ENCODE results near the gene SGCD.
"Not testable (repeated sequence)": the region's sequence is repeated elsewhere in the genome, so short reads cannot be mapped to it uniquely, and the experiment has no call there.

The SGCD gene

DNA sequence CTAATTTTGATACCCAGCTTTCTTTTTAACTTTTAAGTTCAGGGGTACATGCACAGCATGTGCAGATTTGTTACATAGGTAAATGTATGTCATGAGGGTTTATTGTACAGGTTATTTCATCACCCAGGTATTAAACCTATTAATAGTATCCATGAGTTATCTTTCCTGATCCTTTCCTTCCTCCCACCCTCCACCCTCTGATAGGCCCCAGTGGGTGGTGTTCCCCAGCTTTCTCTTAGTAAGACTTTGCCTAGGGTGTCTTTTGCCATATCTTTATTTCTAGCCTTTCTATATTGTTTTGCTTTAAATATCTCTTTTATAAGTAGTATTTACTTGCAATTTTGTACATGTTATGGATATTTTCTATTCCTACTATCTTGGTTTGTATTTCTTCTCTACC, 243.7 kb downstream of the SGCD start:
- DNase-seq (ENCODE audit: low spot score): no peak

DNA sequence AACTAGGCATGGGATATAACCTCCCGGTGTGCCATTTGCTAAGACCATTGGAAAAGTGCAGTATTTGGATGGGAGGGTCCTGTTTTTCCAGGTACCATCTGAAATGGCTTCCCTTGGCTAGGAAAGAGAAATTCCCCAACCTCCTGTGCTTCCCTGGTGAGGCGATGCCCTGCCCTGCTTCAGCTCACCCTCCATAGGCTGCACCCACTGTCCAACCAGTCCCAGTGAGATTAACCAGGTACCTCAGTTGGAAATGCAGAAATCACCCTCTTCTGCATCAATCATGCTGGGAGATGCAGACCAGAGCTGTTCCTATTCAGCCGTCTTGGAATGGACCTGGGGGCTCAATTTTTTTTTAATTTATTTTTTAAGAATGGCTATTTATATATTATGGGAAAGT, 254.8 kb downstream of the SGCD start:
- no peak for DNase-seq (ENCODE audit: low spot score)

- DNase-seq (ENCODE audit: low spot score): no peak
Measured at GRCh38 chr5:156582193-156582598, 255.2 kb downstream of the SGCD start.

DNA sequence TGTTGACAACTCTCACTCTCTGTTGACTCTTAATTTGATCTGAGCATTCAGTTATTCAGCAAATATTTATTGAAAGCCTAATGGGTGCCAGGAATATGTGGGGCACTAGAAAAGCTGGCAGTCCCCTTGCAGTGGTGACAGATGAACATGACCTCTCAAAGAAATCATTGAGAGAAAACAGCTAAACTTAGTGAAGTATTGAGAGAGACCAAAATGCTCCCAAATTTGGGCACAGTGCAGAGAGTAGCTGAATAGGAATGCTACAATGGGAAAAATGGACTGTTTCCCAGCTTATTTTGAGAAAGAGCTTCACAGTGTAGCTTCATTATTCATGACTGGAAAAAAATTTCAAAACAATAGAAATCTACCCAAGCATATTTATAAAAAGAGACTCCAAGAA, 257.9 kb downstream of the SGCD start:
- DNase-seq (ENCODE audit: low spot score): no peak

DNA sequence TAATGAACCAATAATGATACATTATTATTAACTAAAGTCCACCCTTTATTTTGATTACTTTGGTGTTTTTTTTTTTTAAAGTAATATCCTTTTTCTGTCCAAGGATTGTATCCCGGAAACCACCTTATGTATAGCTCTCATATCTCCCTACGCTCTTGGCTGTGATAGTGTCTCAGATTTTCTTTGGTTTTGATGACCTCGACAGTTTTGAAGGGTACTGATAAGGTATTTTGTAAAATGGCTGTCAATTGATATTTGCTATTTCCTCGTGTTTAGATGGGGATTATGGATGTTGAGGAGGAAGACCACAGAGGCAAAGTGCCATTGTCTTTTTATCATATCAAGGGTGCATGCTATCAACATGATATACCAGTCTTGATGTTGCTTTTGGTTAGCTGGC, 259.0 kb downstream of the SGCD start:
- DNase-seq (ENCODE audit: low spot score): no peak

DNA sequence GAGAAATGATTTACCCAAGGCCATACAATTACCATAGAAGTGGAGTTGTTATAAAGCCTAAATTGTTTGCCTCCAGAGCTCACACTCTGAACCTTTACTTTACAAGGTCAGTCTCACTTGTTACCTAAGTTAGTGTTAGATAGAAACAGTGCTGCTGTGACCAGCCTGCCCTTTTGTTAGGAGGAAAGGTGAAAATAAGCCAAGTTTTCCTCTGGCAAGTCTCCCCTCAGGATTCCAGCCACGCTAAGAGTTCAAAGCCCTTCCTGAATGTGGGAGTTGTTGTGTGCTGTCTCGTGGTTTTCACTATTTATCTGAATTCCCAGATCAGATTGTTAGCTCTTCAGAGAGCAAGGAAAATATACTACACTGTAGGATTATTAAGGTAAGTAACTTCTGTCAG, 260.0 kb downstream of the SGCD start:
- no peak for DNase-seq (ENCODE audit: low spot score)

- no peak for DNase-seq (ENCODE audit: low spot score)
Measured at GRCh38 chr5:156588306-156588705, 261.3 kb downstream of the SGCD start.

DNA sequence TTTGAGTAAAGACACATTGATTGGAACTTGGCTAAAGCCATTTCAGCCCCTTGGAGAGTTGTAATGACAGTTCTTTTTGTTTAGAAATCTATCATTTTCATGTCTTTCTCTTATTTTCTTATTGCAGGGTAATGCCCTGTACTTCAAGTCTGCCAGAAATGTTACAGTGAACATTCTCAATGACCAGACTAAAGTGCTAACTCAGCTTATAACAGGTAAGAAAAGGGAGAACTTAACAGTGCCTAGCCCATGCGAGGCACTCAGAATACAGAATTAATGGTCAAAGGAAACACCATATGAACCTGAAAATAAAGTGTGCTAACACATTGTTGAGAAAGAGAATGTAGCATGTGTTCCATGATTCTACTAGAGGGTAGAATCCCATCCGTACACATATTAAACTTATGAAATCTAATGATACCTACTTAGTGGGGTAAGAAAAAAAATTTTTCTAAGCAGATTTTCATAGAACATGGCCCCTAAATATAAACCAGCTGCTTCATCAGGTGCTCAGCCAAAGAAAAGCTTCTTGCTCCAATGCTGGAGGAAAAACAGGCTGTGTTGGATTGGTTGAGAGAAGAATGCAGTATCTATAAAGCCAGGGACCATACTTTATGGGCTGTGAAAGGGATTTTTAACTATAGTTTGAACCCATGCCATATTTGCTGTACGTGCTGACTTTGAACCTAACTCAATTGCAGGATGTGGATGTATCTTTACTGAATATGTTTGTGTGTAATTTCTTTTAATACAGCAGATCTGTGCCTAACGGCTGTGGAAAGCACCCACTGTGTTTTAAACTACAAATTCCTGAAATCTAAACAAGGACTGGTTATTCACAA, 262.4 kb downstream of the SGCD start:
- no peak for DNase-seq (ENCODE audit: low spot score)

DNA sequence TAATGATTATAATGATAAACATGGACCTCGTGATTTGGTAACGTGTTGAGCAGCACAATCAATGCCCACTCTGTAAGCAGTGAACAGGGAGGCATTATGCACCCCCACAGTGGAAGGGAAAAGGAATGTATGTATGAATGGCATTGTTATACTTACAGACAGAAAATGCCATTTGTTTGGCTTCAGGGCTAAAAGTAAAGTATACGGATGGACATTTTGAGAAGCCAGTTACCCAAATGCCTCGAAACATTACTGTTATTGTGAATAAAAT, 262.9 kb downstream of the SGCD start:
- DNase-seq (ENCODE audit: low spot score): no peak

GRCh38 chr5:156590978-156591377, 264.0 kb downstream of the SGCD start:
- DNase-seq (ENCODE audit: low spot score): no peak

DNA sequence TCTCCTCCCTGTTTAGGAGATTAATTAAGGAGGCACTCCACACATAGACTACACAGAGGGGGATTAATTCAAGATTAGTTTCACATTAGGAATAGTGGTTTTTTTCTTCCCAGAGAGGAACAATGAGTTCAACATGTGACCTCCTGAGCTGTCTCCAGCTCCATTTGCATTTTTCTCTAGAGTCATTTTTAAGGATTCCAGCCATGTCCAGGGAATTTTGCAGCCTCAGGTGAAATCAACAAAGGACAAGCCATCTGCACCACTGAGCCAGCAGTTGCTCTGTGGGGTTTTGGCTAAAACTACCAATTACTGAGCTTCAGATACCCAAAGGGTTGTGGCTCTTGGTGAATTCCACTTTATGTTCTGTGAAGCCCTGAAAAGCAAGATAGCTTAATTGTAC, 264.7 kb downstream of the SGCD start:
- no peak for DNase-seq (ENCODE audit: low spot score)

DNA sequence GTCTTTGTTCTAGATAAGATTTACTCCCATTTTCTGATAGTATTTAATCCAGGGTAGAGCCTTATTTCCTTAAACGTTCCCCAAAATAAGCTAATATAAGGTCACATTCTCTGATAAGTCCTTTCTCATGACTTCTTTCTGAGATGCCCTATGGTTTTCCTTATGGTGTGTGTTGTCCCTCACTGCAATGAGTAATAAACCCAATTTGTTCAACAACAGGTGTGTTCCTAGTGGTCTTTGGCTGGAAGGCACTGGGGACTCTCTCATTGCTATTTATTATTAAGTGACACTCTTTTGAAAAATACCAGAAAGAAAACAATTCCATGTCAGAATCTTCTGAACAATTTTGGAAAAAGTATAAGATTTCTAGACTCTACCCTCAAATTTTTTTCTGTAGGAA, 266.6 kb downstream of the SGCD start:
- no peak for DNase-seq (ENCODE audit: low spot score)

- no peak for DNase-seq (ENCODE audit: low spot score)
Measured at GRCh38 chr5:156594406-156594805, 267.4 kb downstream of the SGCD start.

DNA sequence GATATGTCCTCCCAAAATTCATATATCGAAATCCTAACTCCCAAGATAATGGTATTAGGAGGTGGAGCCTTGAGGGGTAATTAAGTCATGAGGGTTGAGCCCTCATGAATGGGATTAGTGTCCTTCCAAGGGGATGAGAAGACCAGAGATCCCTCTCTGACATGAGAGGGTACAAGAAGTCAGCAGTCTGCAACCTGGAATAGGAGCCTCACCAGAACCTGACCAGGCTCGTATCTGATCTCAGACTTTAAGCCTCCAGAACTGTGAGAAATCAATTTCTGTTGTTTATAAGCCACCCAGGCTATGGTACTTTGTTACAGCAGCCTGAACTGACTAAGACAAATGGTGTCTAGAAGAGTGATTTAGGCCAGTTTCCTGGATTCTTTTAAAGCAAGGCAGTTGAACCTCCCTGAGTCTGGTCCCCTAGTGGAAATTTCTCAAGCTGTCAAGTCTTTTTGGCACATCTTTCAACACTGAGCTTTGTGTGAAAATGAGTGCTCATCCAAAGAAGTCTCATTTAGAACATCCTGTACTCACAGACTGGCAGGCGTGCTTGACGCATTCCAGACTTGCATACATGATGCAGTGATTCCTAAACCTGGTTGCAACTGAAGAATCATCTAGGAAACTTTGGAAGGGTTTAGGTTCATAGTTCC, 268.3 kb downstream of the SGCD start:
- no peak for DNase-seq (ENCODE audit: low spot score)

GRCh38 chr5:156597276-156597675, 270.3 kb downstream of the SGCD start:
- DNase-seq (ENCODE audit: low spot score): no peak

DNA sequence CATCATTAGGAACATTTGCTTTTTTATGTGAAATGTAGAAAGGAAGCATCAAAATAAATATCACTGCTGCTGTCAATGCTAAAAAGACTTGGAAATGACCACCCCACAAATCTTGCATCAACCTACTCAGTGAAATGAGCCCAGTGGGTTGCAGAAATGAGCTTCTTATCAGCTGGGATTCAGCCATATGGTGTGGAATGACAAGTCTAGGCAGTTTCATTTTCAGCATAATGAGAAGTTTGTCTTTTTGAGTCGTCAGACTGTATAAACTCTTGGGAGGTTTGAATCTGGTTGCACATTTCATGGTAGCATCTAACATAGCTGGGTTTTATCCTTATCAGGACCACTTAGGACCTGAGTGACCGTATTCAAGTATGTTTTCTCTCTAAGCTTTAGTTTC, 272.0 kb downstream of the SGCD start:
- DNase-seq (ENCODE audit: low spot score): no peak

DNA sequence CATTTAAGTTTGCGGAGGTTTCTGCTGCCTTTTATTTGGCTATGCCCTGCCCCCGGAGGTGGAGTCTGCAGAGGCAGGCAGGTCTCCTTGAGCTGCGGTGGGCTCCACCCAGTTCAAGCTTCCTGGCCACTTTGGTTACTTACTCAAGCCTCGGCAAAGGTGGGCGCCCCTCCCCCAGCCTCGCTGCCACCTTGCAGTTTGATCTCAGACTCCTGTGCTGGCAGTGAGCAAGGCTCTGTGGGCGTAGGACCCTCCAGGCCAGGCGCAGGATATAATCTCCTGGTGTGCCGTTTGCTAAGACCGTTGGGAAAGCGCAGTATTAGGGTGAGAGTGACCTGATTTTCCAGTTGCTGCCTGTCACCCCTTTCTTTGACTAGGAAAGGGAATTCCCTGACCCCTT, 283.6 kb downstream of the SGCD start:
- DNase-seq (ENCODE audit: low spot score): not testable (repeated sequence)

DNA sequence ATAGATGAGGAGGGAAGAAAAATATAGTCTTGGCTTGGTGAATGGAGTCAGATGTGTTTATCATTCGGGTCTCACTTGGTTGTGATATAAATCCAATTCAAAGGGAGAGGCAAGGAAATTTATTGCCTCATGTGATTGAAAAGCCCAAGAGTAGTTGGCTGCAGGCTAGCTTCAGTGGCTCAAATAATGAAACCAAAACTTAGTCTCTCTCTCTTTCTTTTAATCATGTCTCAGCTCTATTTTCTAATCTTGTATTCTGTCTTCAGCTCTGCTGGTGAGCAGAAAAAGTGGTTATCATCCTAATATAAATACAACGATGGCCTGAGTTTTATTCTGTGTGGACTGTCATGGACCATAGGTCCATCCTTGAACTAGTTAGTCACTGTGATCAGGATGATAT, 288.9 kb downstream of the SGCD start:
- DNase-seq (ENCODE audit: low spot score): no peak

GRCh38 chr5:156617426-156617825, 290.5 kb downstream of the SGCD start:
- no peak for DNase-seq (ENCODE audit: low spot score)

- DNase-seq (ENCODE audit: low spot score): no peak
Measured at GRCh38 chr5:156618601-156619000, 291.6 kb downstream of the SGCD start.

DNA sequence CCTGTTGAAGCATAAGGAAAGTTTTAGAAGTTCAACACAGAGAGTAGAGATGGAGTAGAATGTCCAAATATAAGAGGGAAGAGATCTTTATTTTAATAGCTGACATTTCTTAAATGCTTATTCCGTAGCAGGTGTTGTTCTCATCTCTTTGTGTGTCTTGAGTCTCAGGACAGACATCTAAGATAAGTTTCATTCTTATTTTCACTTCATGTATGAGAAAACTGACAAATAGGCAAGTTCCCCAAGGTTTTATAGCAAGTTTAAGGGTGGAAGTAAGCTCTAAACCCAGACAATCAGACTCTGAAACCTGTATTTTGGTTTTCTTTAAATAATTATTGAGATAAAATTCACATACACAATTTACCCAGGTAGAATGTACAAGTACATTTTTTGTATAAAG, 294.8 kb downstream of the SGCD start:
- DNase-seq (ENCODE audit: low spot score): no peak

DNA sequence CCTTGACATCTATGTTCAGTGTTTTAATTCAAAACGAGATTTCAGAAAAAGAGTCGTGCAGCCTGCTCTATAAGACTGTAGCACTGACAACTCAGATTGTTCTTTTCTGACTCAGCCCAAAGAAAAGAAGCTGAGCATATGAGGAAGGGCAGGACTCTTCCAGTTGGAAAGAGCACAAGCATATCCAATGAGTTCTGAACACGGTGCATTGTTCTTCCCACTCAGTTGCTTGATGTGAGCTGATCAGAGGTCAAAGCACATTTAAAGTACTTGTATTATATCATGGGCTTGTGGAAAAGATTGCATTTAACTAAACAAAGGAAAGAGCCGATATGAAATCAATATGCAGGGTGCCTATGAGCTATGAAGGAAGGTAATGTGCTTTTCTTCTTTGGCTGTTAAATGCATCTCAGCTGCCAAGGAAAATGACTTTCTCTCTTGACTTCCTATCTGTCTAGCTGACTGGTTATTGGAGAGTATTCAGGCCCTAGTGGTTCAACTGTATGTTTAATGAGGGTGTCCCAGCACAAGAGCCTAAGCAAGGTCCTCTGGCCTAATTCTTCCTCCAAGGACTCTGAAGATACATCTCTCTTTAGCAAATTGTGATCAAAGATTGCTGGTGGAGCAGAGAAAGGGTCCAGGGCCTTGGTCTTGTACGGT, 296.5 kb downstream of the SGCD start:
- no peak for DNase-seq (ENCODE audit: low spot score)

DNA sequence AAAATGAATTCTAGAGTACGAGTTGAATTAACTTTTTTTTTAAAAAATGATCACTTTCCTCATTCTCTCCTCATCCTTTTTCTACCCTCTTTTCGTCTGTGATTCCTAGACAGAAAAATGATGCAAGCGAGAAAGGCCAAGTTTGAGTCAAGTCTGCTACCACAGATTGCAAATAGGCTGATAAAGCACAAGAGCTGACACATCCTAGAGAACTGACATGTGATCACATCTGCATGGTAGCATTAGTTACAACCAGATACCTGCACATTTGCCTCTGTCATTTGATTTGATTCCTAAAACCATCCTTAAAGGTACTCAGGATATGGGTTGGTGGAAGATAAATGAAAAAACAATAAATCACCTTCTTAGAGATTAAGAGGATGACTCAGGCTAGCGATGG, 297.7 kb downstream of the SGCD start:
- no peak for DNase-seq (ENCODE audit: low spot score)

DNA sequence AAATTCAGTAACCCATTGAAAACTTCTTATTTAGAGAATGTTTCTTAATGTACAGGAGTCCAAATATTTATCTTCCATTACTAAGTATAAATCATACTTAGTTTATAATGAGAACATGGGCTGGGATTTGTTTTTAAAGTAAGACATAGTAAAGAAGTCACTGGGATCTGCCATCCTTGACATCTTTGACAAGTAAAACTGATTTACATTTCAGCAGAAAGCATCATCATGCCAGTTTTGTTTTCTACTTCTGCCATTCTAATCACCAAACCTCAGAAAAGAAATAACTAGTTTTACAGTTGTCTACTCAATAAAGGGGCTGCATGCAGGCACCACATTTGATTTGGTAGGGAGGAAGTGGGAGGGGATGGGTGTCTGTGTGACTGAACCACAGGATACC, 301.5 kb downstream of the SGCD start:
- DNase-seq (ENCODE audit: low spot score): no peak

All from hematopoietic multipotent progenitor cell treated with erythropoietin and hydrocortisone succinate and interleukin-3 and kit ligand, for 17 days (in vitro differentiated cells).